Spleen (tissue), 11 donors: ENCODE data around the gene MACC1. TPM values are rescaled to one million over a fixed set of nuclear protein-coding genes. Genes with fewer than 3 reads are reported as not detected.

Experiments
- DNase-seq: peaks from one replicate; pipeline ENCODE4 v3.0.0-alpha.2; 2020
- H3K27ac ChIP-seq, 8 donors: fragments of 200-600 bp; sonication (generic) in 7 of 8; 1 replicate in 4 of 8; 2 replicates in 4 of 8; pipeline versions ENCODE4 v1.5.0 to v1.8.0; 2016 to 2021; ENCODE audit warnings: inconsistent platforms in 4 of 8, mild to moderate bottlenecking in 4 of 8, moderate library complexity in 1 of 8
- H3K27me3 ChIP-seq, 7 donors: fragments of 200-600 bp; sonication (generic) in 6 of 7; replicated peaks in 1 of 7; 1 replicate in 4 of 7; 2 replicates in 3 of 7; pipeline versions ENCODE4 v1.5.0 to v1.8.0; 2016 to 2021; ENCODE audit warnings: inconsistent platforms in 3 of 7, mild to moderate bottlenecking in 1 of 7
- H3K36me3 ChIP-seq, 6 donors: fragments of 200-600 bp; sonication (generic) in 5 of 6; 1 replicate in 4 of 6; 2 replicates in 2 of 6; pipeline versions ENCODE4 v1.5.0 to v1.8.0; 2016 to 2021; ENCODE audit warnings: inconsistent platforms in 2 of 6
- H3K4me1 ChIP-seq, 6 donors: fragments of 200-600 bp; sonication (generic) in 5 of 6; 1 replicate in 3 of 6; 2 replicates in 3 of 6; pipeline versions ENCODE4 v1.5.0 to v1.8.0; 2016 to 2021; ENCODE audit warnings: inconsistent platforms in 3 of 6
- H3K4me3 ChIP-seq, 8 donors: fragments of 200-600 bp; sonication (generic) in 7 of 8; 1 replicate in 4 of 8; 2 replicates in 4 of 8; pipeline versions ENCODE4 v1.5.0 to v1.8.0; 2016 to 2021; ENCODE audit warnings: inconsistent platforms in 4 of 8, mild to moderate bottlenecking in 4 of 8, moderate library complexity in 2 of 8
- H3K9me3 ChIP-seq, 8 donors: fragments of 200-600 bp; sonication (generic) in 7 of 8; 1 replicate in 4 of 8; 2 replicates in 4 of 8; pipeline versions ENCODE4 v1.5.0 to v1.8.0; 2016 to 2021; ENCODE audit warnings: inconsistent platforms in 4 of 8
- POLR2A ChIP-seq, 3 donors: fragments of 450-650 bp; IDR thresholded peaks; one replicate each; pipeline ENCODE4 v1.5.1; 2017; ENCODE audit warnings: antibody characterized with exemption in 3 of 3, mild to moderate bottlenecking in 1 of 3
- POLR2AphosphoS5 ChIP-seq, 3 donors: sonication (generic); formaldehyde crosslinking; IDR thresholded peaks; one replicate each; pipeline ENCODE4 v1.5.1; 2017; ENCODE audit warnings: antibody characterized with exemption in 3 of 3
- WGBS, 5 donors: extraction: QIAGEN DNeasy Blood & Tissue Kit in 3 of 5; methylation state at CpG; one replicate each; pipeline versions ENCODE4 v1.1.5 to v1.1.7; 2013 to 2018; 5-methylcytosine and 5-hydroxymethylcytosine counted together
- intact Hi-C: fragments of 100-400 bp; cut with DNase I; formaldehyde crosslinking; loops from one replicate; pipeline ENCODE4 v1.15.0; 2023; ENCODE audit warnings: low total_unique reads
- polyA plus RNA-seq, 3 donors: library from polyadenylated mRNA; stranded (reverse); fragments of 200-250 nt; gene quantifications; one replicate each; pipeline ENCODE4 v1.2.1, GENCODE V29; 2013
- total RNA-seq, 7 donors: library from RNA; depleted of rRNA in 3 of 7; stranded (reverse); fragments of >200 nt in 3 of 7; fragmentation: NEBNext Ultra II Directional in 4 of 7; extraction: Animal tissue kit (Norgen Biotek cat#: 25700) in 4 of 7; gene quantifications; one replicate each; pipeline versions ENCODE4 v1.1.0 to v1.2.1, GENCODE V29; 2016 to 2021
- TF ChIP-seq, protein P1 (sequence below), 11 experiments: fragments of 200-600 bp in 7 of 11; fragments of 450-650 bp in 4 of 11; sonication (generic) in 4 of 11; IDR thresholded peaks in 8 of 11; conservative IDR thresholded peaks in 3 of 11; 1 replicate in 7 of 11; 2 replicates in 4 of 11; pipeline versions ENCODE4 v1.4.0 to v1.8.0; 2016 to 2021; ENCODE audit warnings: antibody characterized with exemption in 11 of 11, inconsistent platforms in 4 of 11, mild to moderate bottlenecking in 1 of 11
- donor health status: healthy with polysubstance abuse.
- donor health status: DM: no; HTN: no; CAD: no; lungs with moderate emphysema.
- donor health status: DM: no; HTN: no; CAD: no.
- donor health status: Bipolar disorder and iron deficiency.
- donor health status: healthy.
- donor health status: DM: no; HTN: no; CAD: no.
- donor health status: DM: yes; HTN: yes; CAD: no.

MACC1 gene
- total and polyA plus RNA-seq, 10 donors, result 0.83 to 10.6 (median 4.8) TPM

GRCh38 chr7:20235288-20235687 lies 18.1 kb upstream of the MACC1 start:
- no peaks in the 10 kb centered on the region for H3K27me3 ChIP-seq
- 70 to 74% (median 72%) methylated on average over 4 of the region's 4 CpGs for WGBS, 5 donors
- DNase-seq, result no peak
- peaks cover 0 to 15% (median 1%) of the 10 kb centered on the region in 6 donors for H3K4me1 ChIP-seq
- no peak overlapping the region for H3K27ac ChIP-seq
- H3K36me3 ChIP-seq, result no peaks in the 10 kb centered on the region
- no peaks in the 10 kb centered on the region for H3K9me3 ChIP-seq
- TF ChIP-seq, protein P1, sequence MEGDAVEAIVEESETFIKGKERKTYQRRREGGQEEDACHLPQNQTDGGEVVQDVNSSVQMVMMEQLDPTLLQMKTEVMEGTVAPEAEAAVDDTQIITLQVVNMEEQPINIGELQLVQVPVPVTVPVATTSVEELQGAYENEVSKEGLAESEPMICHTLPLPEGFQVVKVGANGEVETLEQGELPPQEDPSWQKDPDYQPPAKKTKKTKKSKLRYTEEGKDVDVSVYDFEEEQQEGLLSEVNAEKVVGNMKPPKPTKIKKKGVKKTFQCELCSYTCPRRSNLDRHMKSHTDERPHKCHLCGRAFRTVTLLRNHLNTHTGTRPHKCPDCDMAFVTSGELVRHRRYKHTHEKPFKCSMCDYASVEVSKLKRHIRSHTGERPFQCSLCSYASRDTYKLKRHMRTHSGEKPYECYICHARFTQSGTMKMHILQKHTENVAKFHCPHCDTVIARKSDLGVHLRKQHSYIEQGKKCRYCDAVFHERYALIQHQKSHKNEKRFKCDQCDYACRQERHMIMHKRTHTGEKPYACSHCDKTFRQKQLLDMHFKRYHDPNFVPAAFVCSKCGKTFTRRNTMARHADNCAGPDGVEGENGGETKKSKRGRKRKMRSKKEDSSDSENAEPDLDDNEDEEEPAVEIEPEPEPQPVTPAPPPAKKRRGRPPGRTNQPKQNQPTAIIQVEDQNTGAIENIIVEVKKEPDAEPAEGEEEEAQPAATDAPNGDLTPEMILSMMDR (IDR thresholded peaks at IDR 0.05 in 8 of 11, conservative IDR thresholded peaks at IDR 0.05 in 3 of 11), result no peak
- no peak for TF ChIP-seq POLR2AphosphoS5 (IDR thresholded peaks at IDR 0.05)
- TF ChIP-seq POLR2A (IDR thresholded peaks at IDR 0.05), result no peak
- intact Hi-C loops, result no loop called here
- no peak overlapping the region for H3K4me3 ChIP-seq

GRCh38 chr7:20233362-20233761 lies 16.2 kb upstream of the MACC1 start:
- H3K9me3 ChIP-seq, result no peaks in the 10 kb centered on the region
- TF ChIP-seq, protein P1 (IDR thresholded peaks at IDR 0.05 in 8 of 11, conservative IDR thresholded peaks at IDR 0.05 in 3 of 11), result no peak
- no peak for TF ChIP-seq POLR2AphosphoS5 (IDR thresholded peaks at IDR 0.05)
- TF ChIP-seq POLR2A (IDR thresholded peaks at IDR 0.05), result no peak
- 70 to 87% (median 79%) methylated on average over 4 of the region's 4 CpGs for WGBS, 5 donors
- H3K27me3 ChIP-seq, result no peaks in the 10 kb centered on the region
- no peaks in the 10 kb centered on the region for H3K36me3 ChIP-seq
- H3K4me3 ChIP-seq, result no peak overlapping the region
- H3K27ac ChIP-seq, result no peak overlapping the region
- DNase-seq, result no peak
- H3K4me1 ChIP-seq, result peaks cover 0 to 7% (median 2%) of the 10 kb centered on the region in 6 donors
- intact Hi-C loops, result no loop called here

DNA sequence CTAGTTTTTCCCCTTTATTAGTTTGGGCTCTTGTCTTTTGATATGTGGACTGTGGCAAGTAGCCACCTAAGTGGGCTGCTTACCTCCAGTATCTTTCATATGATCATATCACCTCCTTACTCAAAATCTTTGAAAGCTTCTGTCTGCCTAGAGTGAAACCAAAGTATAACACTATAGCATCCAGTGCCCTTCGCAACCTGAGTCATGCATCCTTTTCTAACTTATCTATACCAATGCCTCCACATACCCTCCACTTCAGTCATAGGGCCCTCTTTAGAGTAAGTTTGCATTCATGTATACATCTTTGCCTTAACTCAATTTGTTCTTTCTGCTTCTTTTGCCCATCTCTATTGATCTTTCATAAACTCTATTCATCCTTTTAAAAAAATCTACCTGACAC lies 15.7 kb upstream of the MACC1 start:
- DNase-seq, result no peak
- WGBS, 5 donors, result 87 to 100% (median 95%) methylated on average over 1 of the region's 1 CpG
- Histone ChIP-seq H3K4me3 (no peak overlapping the region), H3K36me3 (no peaks in the 10 kb centered on the region), H3K9me3 (no peaks in the 10 kb centered on the region), H3K27me3 (no peaks in the 10 kb centered on the region), H3K4me1 (peaks cover 0 to 7% (median 0%) of the 10 kb centered on the region in 6 donors), H3K27ac (no peak overlapping the region)
- no peak for TF ChIP-seq POLR2AphosphoS5 (IDR thresholded peaks at IDR 0.05)
- no peak for TF ChIP-seq POLR2A (IDR thresholded peaks at IDR 0.05)
- TF ChIP-seq, protein P1 (IDR thresholded peaks at IDR 0.05 in 8 of 11, conservative IDR thresholded peaks at IDR 0.05 in 3 of 11), result no peak
- intact Hi-C loops, result no loop called here

DNA sequence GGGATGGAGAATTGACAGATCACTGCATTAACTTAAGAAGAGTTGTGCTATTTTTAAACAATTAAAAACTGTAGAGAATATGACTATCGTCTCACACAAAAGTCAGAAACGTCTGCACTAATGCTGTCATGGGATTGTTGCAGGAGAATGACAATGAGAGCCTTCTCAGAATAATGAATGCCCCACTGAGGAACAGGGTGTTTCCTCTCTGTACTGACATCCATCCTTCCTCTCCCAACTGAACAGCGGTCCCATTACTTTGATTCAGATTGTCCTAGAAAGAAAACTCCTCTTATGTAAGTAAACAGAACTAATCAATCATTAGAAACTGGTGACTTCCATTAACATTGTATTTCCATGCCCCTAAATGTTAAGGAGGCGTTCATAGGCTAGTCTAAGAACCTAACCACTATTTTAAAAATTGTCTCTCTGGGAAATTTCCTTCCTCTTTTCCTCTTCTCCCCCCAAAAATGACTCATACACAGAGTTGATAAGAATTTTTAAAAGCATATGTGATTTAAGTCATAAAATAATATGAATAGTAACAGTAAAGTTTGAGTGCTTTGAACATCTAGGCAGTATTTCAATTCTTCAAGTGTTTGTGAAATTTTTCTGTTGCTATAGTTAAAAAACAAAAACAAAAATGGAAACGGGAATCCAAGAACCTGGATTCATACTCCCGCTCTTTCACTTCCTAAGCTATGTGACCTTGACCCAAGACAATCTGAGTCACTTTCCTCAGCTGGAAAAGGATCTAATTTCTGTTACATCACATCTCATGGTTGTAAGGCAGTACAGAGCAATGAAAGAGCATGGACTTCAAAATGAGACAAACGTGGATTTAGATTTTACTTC lies 12.7 kb upstream of the MACC1 start:
- 57 to 71% (median 60%) methylated on average over 7 of the region's 7 CpGs for WGBS, 5 donors
- DNase-seq, result no peak
- H3K27me3 ChIP-seq, result no peaks in the 10 kb centered on the region
- intact Hi-C loops, result no loop called here
- H3K36me3 ChIP-seq, result no peaks in the 10 kb centered on the region
- H3K9me3 ChIP-seq, result no peaks in the 10 kb centered on the region
- H3K4me3 ChIP-seq, result no peak overlapping the region
- peaks cover 0 to 7% (median 0%) of the 10 kb centered on the region in 6 donors for H3K4me1 ChIP-seq
- no peak overlapping the region for H3K27ac ChIP-seq
- TF ChIP-seq, protein P1 (IDR thresholded peaks at IDR 0.05 in 8 of 11, conservative IDR thresholded peaks at IDR 0.05 in 3 of 11), result no peak
- TF ChIP-seq POLR2AphosphoS5 (IDR thresholded peaks at IDR 0.05) (no peak), POLR2A (IDR thresholded peaks at IDR 0.05) (no peak)
